Spleen (tissue), 7 donors: Measurements from ENCODE around the gene AQP9.

ENCODE experiments used
- POLR2A ChIP-seq, 3 donors: fragments of 450-650 bp; IDR thresholded peaks; one replicate each; pipeline ENCODE4 v1.5.1; 2017; ENCODE audit warnings: antibody characterized with exemption in 3 of 3, mild to moderate bottlenecking in 1 of 3
- POLR2AphosphoS5 ChIP-seq, 3 donors: sonication (generic); formaldehyde crosslinking; IDR thresholded peaks; one replicate each; pipeline ENCODE4 v1.5.1; 2017; ENCODE audit warnings: antibody characterized with exemption in 3 of 3
- TF ChIP-seq, protein P1 (sequence below), 11 experiments: fragments of 200-600 bp in 7 of 11; fragments of 450-650 bp in 4 of 11; sonication (generic) in 4 of 11; IDR thresholded peaks in 8 of 11; conservative IDR thresholded peaks in 3 of 11; 1 replicate in 7 of 11; 2 replicates in 4 of 11; pipeline versions ENCODE4 v1.4.0 to v1.8.0; 2016 to 2021; ENCODE audit warnings: antibody characterized with exemption in 11 of 11, inconsistent platforms in 4 of 11, mild to moderate bottlenecking in 1 of 11
- donor health status: DM: no; HTN: no; CAD: no; lungs with moderate emphysema.
- donor health status: DM: no; HTN: no; CAD: no.
- donor health status: DM: no; HTN: no; CAD: no.

- TF ChIP-seq, protein P1, sequence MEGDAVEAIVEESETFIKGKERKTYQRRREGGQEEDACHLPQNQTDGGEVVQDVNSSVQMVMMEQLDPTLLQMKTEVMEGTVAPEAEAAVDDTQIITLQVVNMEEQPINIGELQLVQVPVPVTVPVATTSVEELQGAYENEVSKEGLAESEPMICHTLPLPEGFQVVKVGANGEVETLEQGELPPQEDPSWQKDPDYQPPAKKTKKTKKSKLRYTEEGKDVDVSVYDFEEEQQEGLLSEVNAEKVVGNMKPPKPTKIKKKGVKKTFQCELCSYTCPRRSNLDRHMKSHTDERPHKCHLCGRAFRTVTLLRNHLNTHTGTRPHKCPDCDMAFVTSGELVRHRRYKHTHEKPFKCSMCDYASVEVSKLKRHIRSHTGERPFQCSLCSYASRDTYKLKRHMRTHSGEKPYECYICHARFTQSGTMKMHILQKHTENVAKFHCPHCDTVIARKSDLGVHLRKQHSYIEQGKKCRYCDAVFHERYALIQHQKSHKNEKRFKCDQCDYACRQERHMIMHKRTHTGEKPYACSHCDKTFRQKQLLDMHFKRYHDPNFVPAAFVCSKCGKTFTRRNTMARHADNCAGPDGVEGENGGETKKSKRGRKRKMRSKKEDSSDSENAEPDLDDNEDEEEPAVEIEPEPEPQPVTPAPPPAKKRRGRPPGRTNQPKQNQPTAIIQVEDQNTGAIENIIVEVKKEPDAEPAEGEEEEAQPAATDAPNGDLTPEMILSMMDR (IDR thresholded peaks at IDR 0.05 in 8 of 11, conservative IDR thresholded peaks at IDR 0.05 in 3 of 11) = no peak
- TF ChIP-seq POLR2AphosphoS5 (IDR thresholded peaks at IDR 0.05) (no peak), POLR2A (IDR thresholded peaks at IDR 0.05) (no peak)
These were observed 84.5 kb downstream of the AQP9 start for GRCh38 chr15:58222679-58223078.
